ENCODE results near the gene AOAH.

Gene AOAH

GRCh38 chr7:36597090-36597773 is 127.1 kb downstream of the AOAH start:
- H3K9me3 ChIP-seq (replicated peaks; ENCODE audit: low read length): no peaks in the 10 kb centered on the region
- no peak overlapping the region for H3K4me2 ChIP-seq (ENCODE audit: low read length)
- H3K4me1 ChIP-seq (ENCODE audit: control insufficient read depth, insufficient read depth, low read length): peaks cover 12% of the 10 kb centered on the region
- H3K27me3 ChIP-seq (ENCODE audit: control insufficient read depth, insufficient read depth, low read length): peaks cover 4% of the 10 kb centered on the region
- no peak overlapping the region for H3K9ac ChIP-seq (ENCODE audit: low read depth, low read length)
- no peak overlapping the region for H3K4me3 ChIP-seq (ENCODE audit: low read length)
- H3K36me3 ChIP-seq (ENCODE audit: insufficient read depth, low read length): no peaks in the 10 kb centered on the region

GRCh38 chr7:36594445-36594844 is 129.8 kb downstream of the AOAH start:
- no peaks in the 10 kb centered on the region for H3K4me1 ChIP-seq (ENCODE audit: control insufficient read depth, insufficient read depth, low read length)
- no peak overlapping the region for H3K4me3 ChIP-seq (ENCODE audit: low read length)
- H3K27me3 ChIP-seq (ENCODE audit: control insufficient read depth, insufficient read depth, low read length): peaks cover 14% of the 10 kb centered on the region
- no peaks in the 10 kb centered on the region for H3K36me3 ChIP-seq (ENCODE audit: insufficient read depth, low read length)
- H3K9me3 ChIP-seq (replicated peaks; ENCODE audit: low read length): no peaks in the 10 kb centered on the region
- no peak overlapping the region for H3K9ac ChIP-seq (ENCODE audit: low read depth, low read length)
- H3K4me2 ChIP-seq (ENCODE audit: low read length): no peak overlapping the region

- no peaks in the 10 kb centered on the region for H3K4me1 ChIP-seq (ENCODE audit: control insufficient read depth, insufficient read depth, low read length)
- H3K27me3 ChIP-seq (ENCODE audit: control insufficient read depth, insufficient read depth, low read length): peaks cover 20% of the 10 kb centered on the region
- H3K9me3 ChIP-seq (replicated peaks; ENCODE audit: low read length): no peaks in the 10 kb centered on the region
- no peak overlapping the region for H3K4me3 ChIP-seq (ENCODE audit: low read length)
- no peak overlapping the region for H3K9ac ChIP-seq (ENCODE audit: low read depth, low read length)
- H3K36me3 ChIP-seq (ENCODE audit: insufficient read depth, low read length): no peaks in the 10 kb centered on the region
- no peak overlapping the region for H3K4me2 ChIP-seq (ENCODE audit: low read length)
These were observed 132.7 kb downstream of the AOAH start for GRCh38 chr7:36591636-36592035.

GRCh38 chr7:36589391-36589790 is 134.9 kb downstream of the AOAH start:
- Histone ChIP-seq H3K4me2 (ENCODE audit: low read length) (no peak overlapping the region), H3K9me3 (replicated peaks; ENCODE audit: low read length) (no peaks in the 10 kb centered on the region), H3K36me3 (ENCODE audit: insufficient read depth, low read length) (no peaks in the 10 kb centered on the region), H3K4me3 (ENCODE audit: low read length) (no peak overlapping the region), H3K9ac (ENCODE audit: low read depth, low read length) (no peak overlapping the region), H3K4me1 (ENCODE audit: control insufficient read depth, insufficient read depth, low read length) (no peaks in the 10 kb centered on the region), H3K27me3 (ENCODE audit: control insufficient read depth, insufficient read depth, low read length) (peaks cover 26% of the 10 kb centered on the region)

GRCh38 chr7:36583318-36583717 is 141.0 kb downstream of the AOAH start:
- Histone ChIP-seq H3K4me1 (ENCODE audit: control insufficient read depth, insufficient read depth, low read length) (no peaks in the 10 kb centered on the region), H3K27me3 (ENCODE audit: control insufficient read depth, insufficient read depth, low read length) (peaks cover 5% of the 10 kb centered on the region), H3K9ac (ENCODE audit: low read depth, low read length) (no peak overlapping the region), H3K4me2 (ENCODE audit: low read length) (no peak overlapping the region), H3K4me3 (ENCODE audit: low read length) (no peak overlapping the region), H3K9me3 (replicated peaks; ENCODE audit: low read length) (no peaks in the 10 kb centered on the region), H3K36me3 (ENCODE audit: insufficient read depth, low read length) (no peaks in the 10 kb centered on the region)

- no peaks in the 10 kb centered on the region for H3K27me3 ChIP-seq (ENCODE audit: control insufficient read depth, insufficient read depth, low read length)
- no peak overlapping the region for H3K4me3 ChIP-seq (ENCODE audit: low read length)
- no peaks in the 10 kb centered on the region for H3K36me3 ChIP-seq (ENCODE audit: insufficient read depth, low read length)
- H3K4me1 ChIP-seq (ENCODE audit: control insufficient read depth, insufficient read depth, low read length): no peaks in the 10 kb centered on the region
- H3K9me3 ChIP-seq (replicated peaks; ENCODE audit: low read length): no peaks in the 10 kb centered on the region
- no peak overlapping the region for H3K9ac ChIP-seq (ENCODE audit: low read depth, low read length)
- H3K4me2 ChIP-seq (ENCODE audit: low read length): no peak overlapping the region
These were observed 148.5 kb downstream of the AOAH start for GRCh38 chr7:36575832-36576231.

- Histone ChIP-seq H3K4me2 (ENCODE audit: low read length) (no peak overlapping the region), H3K4me3 (ENCODE audit: low read length) (no peak overlapping the region), H3K36me3 (ENCODE audit: insufficient read depth, low read length) (no peaks in the 10 kb centered on the region), H3K27me3 (ENCODE audit: control insufficient read depth, insufficient read depth, low read length) (peaks cover 5% of the 10 kb centered on the region), H3K9me3 (replicated peaks; ENCODE audit: low read length) (no peaks in the 10 kb centered on the region), H3K9ac (ENCODE audit: low read depth, low read length) (no peak overlapping the region), H3K4me1 (ENCODE audit: control insufficient read depth, insufficient read depth, low read length) (no peaks in the 10 kb centered on the region)
These were observed 151.2 kb downstream of the AOAH start for GRCh38 chr7:36573066-36573465.

- H3K9me3 ChIP-seq (replicated peaks; ENCODE audit: low read length): no peaks in the 10 kb centered on the region
- no peaks in the 10 kb centered on the region for H3K36me3 ChIP-seq (ENCODE audit: insufficient read depth, low read length)
- H3K4me2 ChIP-seq (ENCODE audit: low read length): no peak overlapping the region
- no peak overlapping the region for H3K4me3 ChIP-seq (ENCODE audit: low read length)
- H3K4me1 ChIP-seq (ENCODE audit: control insufficient read depth, insufficient read depth, low read length): no peaks in the 10 kb centered on the region
- H3K27me3 ChIP-seq (ENCODE audit: control insufficient read depth, insufficient read depth, low read length): peaks cover 14% of the 10 kb centered on the region
- no peak overlapping the region for H3K9ac ChIP-seq (ENCODE audit: low read depth, low read length)
These were observed 153.1 kb downstream of the AOAH start for GRCh38 chr7:36571190-36571560.

- H3K4me2 ChIP-seq (ENCODE audit: low read length): no peak overlapping the region
- no peak overlapping the region for H3K9ac ChIP-seq (ENCODE audit: low read depth, low read length)
- H3K4me1 ChIP-seq (ENCODE audit: control insufficient read depth, insufficient read depth, low read length): no peaks in the 10 kb centered on the region
- H3K27me3 ChIP-seq (ENCODE audit: control insufficient read depth, insufficient read depth, low read length): peaks cover 14% of the 10 kb centered on the region
- no peak overlapping the region for H3K4me3 ChIP-seq (ENCODE audit: low read length)
- H3K36me3 ChIP-seq (ENCODE audit: insufficient read depth, low read length): no peaks in the 10 kb centered on the region
- no peaks in the 10 kb centered on the region for H3K9me3 ChIP-seq (replicated peaks; ENCODE audit: low read length)
These were observed 153.6 kb downstream of the AOAH start for GRCh38 chr7:36570528-36571189.

- Histone ChIP-seq H3K4me1 (ENCODE audit: control insufficient read depth, insufficient read depth, low read length) (no peaks in the 10 kb centered on the region), H3K4me2 (ENCODE audit: low read length) (no peak overlapping the region), H3K4me3 (ENCODE audit: low read length) (no peak overlapping the region), H3K9me3 (replicated peaks; ENCODE audit: low read length) (no peaks in the 10 kb centered on the region), H3K9ac (ENCODE audit: low read depth, low read length) (no peak overlapping the region), H3K27me3 (ENCODE audit: control insufficient read depth, insufficient read depth, low read length) (peaks cover 23% of the 10 kb centered on the region), H3K36me3 (ENCODE audit: insufficient read depth, low read length) (no peaks in the 10 kb centered on the region)
These were observed 155.8 kb downstream of the AOAH start for GRCh38 chr7:36568452-36568849.

GRCh38 chr7:36567699-36568451 is 156.4 kb downstream of the AOAH start:
- Histone ChIP-seq H3K9me3 (replicated peaks; ENCODE audit: low read length) (no peaks in the 10 kb centered on the region), H3K4me1 (ENCODE audit: control insufficient read depth, insufficient read depth, low read length) (no peaks in the 10 kb centered on the region), H3K9ac (ENCODE audit: low read depth, low read length) (no peak overlapping the region), H3K36me3 (ENCODE audit: insufficient read depth, low read length) (no peaks in the 10 kb centered on the region), H3K4me2 (ENCODE audit: low read length) (no peak overlapping the region), H3K4me3 (ENCODE audit: low read length) (no peak overlapping the region), H3K27me3 (ENCODE audit: control insufficient read depth, insufficient read depth, low read length) (peaks cover 23% of the 10 kb centered on the region)

All from skeletal muscle satellite cell (primary cell).